ENCODE measurements around the gene TNS4.

- TF ChIP-seq FOXA1 (IDR thresholded peaks at IDR 0.05) (no peak), TARDBP (IDR thresholded peaks at IDR 0.05) (no peak), ELF4 (IDR thresholded peaks at IDR 0.05) (no peak)
These were observed 27.4 kb upstream of the TNS4 start for GRCh38 chr17:40528692-40529417.
